SH-SY5Y (cell line): ENCODE measurements around the gene CELA2B.

Experiments
- GATA2 ChIP-seq: IDR thresholded peaks from 2 replicates; pipeline ENCODE4 v1.6.1; 2011; ENCODE audit warnings: mild to moderate bottlenecking, low read depth, low read length
- GATA3 ChIP-seq: IDR thresholded peaks from 2 replicates; pipeline ENCODE4 v1.6.1; 2011; ENCODE audit warnings: low read depth, mild to moderate bottlenecking, low read length, moderate library complexity

CELA2B gene

DNA sequence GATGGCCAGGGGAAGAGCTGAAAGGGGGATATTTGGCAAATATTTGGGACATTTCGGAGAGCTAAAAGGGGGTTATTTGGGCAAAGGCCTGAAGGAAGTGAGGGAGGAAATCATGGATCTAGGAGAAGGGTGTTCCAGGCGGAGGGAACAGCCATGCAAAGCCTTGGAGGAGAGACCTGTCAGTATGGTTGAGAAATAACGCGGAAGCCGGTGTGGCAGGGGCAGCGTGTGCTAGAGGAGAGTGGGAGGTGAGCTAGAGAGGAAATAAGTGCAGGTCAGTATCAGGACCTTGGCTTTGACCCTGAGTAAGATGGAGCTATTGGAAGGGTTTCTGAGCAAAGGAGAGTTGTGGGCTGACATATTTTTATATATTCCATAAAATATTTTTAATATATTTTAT is 34.7 kb upstream of the CELA2B start:
- TF ChIP-seq GATA3 (no peak), GATA2 (no peak)

DNA sequence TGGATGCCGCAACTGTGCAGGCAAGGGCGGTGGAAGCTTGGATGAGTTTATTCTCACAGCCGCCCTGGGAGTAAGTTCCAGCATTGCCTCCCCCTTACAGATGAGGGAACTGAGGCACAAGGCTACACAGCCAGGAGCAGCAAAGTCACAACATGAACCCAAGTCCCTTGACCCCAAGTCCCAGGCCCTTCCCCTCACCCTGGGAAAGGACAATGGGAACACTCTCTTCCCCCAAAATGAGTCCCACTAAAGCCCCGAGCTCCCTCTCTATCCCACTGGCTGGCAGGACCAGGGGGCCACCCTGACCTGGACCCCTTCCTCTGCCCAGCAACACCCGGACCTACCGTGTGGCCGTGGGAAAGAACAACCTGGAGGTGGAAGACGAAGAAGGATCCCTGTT is 33.8 kb upstream of the CELA2B start:
- TF ChIP-seq GATA3 (no peak), GATA2 (no peak)

- no peak for TF ChIP-seq GATA2
- TF ChIP-seq GATA3, result no peak
These were observed 33.1 kb upstream of the CELA2B start for GRCh38 chr1:15442759-15443158.

DNA sequence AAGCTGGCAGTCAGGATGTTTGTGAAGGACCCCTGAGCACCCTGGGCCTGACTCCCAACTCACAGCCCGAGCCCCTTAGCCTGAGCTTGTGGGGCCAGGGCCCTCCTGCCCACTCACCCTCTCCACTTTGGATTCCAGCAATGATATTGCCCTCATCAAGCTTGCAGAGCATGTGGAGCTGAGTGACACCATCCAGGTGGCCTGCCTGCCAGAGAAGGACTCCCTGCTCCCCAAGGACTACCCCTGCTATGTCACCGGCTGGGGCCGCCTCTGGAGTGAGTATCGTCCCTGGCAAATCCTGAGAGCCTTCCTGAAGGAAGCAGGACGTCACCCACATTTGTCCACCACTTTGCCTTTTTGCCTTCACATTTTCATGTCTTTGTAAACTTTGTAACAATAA is 32.6 kb upstream of the CELA2B start:
- no peak for TF ChIP-seq GATA3
- no peak for TF ChIP-seq GATA2

DNA sequence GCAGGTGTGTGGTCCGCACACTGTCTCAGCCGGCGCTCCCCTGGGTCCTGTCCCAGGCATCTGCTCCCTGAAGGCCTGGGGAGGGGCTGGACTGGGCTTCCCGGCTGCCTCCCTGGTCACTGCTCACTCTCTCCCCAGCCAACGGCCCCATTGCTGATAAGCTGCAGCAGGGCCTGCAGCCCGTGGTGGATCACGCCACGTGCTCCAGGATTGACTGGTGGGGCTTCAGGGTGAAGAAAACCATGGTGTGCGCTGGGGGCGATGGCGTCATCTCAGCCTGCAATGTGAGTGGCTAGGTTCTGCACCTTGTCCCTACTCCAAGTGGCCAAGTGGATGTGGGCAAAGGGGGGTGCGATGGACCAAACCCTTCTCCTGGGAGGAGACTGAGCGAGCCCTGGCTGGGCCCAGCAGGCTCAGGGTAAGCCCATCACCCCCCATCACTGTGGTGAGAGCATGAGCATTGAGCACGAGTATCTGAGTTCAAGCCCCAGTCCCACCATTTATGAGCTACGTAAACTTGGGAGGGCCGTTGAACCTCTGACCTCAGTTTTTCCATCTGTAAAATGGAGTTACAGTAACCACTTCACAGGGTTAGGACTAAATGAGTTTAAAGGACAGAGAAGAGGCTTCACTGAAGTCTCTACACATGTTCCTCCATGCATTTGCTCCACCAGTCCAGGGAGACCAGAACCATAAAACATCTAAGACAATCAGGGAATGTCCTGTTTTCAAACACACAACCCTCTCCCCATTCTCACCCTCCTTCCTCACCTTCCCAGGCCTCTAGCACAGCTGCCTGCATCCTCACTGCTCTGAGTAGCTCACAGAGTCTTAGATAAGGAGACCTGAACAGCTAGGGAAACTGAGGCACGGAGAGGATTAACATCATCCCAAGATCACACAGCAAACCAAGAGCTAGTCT is 31.2 kb upstream of the CELA2B start:
- TF ChIP-seq GATA2 (no peak), GATA3 (no peak)

DNA sequence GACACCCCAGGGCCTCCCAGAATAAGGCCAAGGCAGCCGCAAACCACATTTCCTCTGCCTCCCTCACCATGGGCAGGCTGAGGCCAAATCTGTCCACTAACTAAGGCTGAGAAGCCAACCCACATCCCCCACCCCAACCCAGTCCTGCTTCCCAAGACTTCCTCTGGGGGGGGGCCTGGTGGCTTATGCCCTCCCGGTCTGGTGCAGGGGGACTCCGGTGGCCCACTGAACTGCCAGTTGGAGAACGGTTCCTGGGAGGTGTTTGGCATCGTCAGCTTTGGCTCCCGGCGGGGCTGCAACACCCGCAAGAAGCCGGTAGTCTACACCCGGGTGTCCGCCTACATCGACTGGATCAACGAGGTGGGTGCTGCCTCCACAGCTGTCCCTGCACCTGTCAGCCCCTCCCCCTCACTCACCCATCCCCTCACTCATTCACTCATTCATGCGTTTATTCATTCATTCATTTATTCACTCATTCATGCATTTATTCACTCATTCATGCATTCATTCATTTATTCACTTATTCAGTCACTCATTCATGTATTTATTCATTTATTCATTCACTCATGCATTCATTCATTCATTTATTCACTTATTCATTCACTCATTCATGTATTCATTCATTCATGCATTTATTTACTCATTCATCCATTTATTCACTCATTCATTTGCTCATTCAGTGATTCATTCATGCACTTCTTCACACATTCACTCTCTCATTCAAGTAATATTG is 30.3 kb upstream of the CELA2B start:
- TF ChIP-seq GATA3 (no peak), GATA2 (no peak)

- TF ChIP-seq GATA3 (no peak), GATA2 (no peak)
These were observed 29.7 kb upstream of the CELA2B start for GRCh38 chr1:15446212-15446611.

GRCh38 chr1:15448877-15449462 is 26.9 kb upstream of the CELA2B start:
- no peak for TF ChIP-seq GATA2
- TF ChIP-seq GATA3, result no peak

GRCh38 chr1:15449567-15449966 is 26.3 kb upstream of the CELA2B start:
- TF ChIP-seq GATA2 (no peak), GATA3 (no peak)

- no peak for TF ChIP-seq GATA2
- no peak for TF ChIP-seq GATA3
These were observed 24.7 kb upstream of the CELA2B start for GRCh38 chr1:15451014-15451722.

GRCh38 chr1:15452216-15452615 is 23.7 kb upstream of the CELA2B start:
- TF ChIP-seq GATA2, result no peak
- no peak for TF ChIP-seq GATA3

DNA sequence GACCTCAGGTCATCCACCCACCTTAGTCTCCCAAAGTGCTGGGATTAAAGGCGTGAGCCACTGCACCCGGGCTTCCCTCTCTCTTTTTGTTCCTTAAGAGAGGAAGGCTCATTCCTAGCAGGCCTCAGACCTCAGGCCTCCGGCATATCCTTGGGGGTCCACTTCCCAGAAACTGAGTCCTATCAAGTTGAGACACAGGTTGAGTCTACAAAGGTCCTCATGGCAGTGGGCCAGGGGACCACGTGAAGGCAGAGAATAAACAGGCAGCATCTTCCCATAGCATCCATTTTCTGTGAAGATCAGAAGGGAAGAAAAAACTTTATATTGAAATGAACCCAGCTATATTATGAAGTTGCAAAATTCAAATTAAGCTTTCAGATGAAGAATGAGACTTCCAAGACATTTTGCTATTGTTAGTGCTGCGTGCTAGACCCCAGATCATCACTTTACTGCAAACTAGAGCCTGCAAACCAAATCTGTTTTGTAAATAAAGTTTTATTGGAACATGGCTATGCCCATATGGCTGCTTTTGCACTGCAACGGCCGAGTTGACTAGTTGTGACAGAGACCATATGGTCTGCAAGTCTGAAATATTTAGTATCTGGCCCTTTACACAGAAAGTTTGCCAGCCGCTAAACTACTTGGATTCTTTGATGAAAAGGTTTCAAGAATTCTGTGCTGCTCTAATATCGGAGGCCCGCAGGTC is 22.9 kb upstream of the CELA2B start:
- TF ChIP-seq GATA2 (no peak), GATA3 (no peak)

GRCh38 chr1:15453734-15454133 is 22.2 kb upstream of the CELA2B start:
- TF ChIP-seq GATA3 (no peak), GATA2 (no peak)

- TF ChIP-seq GATA3, result no peak
- TF ChIP-seq GATA2, result no peak
These were observed 21.6 kb upstream of the CELA2B start for GRCh38 chr1:15454256-15454655.
